NCI-H1105 treated with DMSO at 0.1 percent for 48 hours (cell line): ENCODE results near the gene CCDC30.
A peak's percentile ranks its signal among the peaks of the same experiment; 100 is the strongest.

ENCODE experiments used
- DNase-seq: peaks from one replicate; lab custom pipeline; 2025; lab: John Stamatoyannopoulos, UW

Gene CCDC30

DNA sequence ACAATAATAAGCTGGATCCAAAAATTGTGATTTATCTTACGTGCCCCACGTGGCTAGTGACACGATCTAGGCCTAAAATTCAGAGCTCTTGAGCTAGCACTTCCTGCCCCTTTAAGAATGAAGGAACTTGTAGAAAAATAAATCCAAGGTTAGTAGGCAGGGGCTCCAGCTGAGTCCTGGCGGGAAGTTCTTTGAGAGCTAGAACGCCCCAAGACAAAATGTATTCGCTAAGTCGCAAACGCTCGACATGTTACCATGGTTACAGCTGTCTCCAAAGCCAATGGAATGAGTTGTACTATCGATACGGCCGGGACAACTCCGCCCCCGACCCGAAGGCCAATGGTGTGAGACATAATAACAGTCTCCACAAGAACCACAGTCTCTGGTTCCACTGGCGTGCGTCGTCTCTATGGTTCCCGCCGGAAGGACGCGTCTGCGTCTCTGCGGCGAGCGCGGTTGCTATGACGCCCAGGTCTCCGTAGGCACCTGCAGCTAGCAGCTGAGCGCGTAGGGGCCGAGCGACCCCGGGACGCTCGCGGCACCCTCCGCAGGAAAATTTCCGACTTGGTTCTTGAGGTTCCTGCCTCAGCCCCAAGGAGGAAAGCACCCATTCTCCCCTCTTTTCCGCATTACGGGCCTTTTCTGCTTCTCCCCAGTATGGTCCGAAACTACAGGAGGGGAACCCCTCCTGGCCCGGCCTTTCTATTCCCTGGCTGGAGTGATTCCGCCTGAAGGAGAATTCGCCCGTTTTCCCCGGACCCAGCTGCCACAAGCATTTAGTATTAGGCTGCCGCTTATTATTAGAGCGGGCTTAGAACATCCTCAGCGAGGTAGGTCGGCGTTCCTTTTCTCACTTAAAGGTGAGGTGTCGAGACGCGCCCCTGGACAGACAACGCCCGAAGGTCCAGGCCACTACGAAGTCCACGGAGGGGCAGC lies at the start of gene CCDC30:
TSS of gene CCDC30 (plus strand) at position 459 of the 936 bp plus-strand sequence. CDS start 17,266 bp downstream, outside the sequence.
- peak; percentile 100 for DNase-seq

DNA sequence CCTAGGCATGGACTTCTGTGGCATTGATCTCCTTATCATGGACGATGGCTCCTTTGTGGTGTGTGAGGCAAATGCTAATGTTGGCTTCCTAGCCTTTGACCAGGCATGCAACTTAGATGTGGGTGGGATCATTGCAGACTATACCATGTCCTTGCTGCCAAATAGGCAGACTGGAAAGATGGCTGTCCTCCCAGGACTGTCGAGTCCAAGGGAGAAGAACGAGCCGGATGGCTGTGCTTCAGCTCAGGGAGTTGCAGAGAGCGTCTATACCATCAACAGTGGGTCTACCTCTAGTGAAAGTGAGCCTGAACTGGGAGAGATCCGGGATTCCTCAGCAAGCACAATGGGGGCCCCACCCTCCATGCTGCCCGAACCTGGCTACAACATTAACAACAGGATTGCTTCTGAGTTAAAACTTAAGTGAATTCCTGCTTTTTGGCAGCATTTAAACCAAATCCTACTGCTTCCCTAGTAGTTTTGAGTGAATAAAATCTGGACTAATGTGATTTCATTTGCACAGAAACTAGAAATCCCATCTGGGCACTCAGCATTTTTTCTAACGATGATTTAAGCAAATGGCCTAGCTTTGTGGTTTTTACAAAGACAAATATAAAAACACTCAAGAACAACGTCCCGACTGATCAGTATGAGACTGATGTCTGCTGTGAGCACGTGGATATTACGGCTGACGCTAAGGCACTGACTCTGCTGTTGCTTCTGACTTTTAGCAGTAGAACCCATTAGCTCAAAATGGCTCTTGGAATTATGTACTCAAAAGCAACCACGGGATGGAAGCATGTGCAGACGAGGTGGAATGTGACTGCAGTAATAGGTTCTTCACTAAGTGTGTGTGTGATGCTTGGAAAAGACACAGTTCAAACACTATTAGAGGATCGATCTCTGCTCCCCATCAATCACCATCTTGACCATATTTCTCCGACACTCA lies 48.3 kb upstream of the CCDC30 start:
- DNase-seq, result no peak

DNA sequence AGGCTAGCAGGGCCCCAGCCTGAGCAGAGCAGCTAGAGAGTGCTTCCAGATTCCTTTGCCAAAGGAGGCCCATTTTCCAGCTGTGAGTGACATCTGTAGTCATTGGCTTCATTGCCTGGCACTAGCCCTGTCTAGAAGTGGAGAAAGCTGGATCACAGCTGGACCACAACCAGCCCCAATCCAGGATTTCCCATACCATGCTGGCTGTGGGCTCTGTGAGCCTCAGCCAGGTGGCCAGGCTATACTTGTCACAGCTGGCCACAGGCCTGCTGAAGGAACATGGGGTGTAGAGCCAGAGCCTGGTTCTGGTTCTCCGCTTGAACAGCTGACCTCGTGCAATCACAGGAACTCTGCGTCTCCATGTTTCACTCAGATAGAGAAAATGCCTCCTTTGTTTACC lies 45.9 kb upstream of the CCDC30 start:
- no peak for DNase-seq

DNA sequence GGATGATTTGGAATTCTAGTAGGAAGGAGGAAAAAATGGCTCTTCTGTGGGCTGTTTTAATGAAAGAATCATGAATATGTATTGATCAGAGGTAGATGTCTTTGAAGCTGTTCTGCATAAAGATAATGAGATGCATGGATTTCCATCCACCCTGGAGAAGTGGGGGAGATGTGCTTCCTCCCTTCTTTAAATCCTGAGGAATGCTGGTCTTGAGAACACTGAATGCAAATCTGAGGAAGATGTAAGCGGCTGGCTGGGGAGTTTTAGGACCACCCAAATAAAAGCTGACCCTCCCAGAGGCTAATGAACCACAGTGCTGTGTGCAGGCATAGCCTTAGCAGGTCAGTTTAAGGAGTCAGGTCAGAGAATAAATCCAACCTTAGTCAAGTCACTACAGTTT lies 44.6 kb upstream of the CCDC30 start:
- no peak for DNase-seq

DNA sequence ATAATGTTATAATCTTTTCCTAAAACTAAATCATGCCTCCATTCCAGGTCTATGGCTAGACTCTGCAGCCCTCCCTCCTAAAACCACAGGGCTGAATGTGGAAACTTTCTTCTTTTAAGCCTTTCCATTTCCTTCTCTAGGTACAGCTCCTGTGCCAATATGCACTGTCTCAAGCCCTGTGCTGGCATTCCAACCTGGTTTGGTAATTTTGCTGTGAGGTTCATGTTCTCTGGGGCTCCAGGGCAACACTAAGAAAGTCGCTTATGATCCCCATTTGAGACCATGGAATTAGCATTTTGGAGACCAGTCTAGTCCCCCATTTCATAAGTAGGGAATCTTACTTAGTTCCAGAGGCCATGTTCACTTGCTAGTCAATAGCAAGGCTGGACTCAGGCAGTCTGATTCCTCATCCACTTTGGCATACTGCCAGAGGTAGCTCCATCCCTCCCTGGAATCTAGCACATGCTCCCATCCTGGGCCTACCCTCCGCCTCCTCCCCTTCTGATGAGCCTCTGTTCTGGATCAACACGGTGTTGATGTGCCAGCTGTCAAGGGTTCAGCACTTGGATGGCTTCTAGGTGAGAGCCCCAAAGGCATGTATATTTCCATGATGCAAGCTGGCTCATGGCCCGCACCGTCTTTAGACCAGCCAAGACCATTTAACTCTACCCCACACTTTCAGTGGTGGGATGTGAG lies 43.8 kb upstream of the CCDC30 start:
- DNase-seq, result peak; percentile 42

DNA sequence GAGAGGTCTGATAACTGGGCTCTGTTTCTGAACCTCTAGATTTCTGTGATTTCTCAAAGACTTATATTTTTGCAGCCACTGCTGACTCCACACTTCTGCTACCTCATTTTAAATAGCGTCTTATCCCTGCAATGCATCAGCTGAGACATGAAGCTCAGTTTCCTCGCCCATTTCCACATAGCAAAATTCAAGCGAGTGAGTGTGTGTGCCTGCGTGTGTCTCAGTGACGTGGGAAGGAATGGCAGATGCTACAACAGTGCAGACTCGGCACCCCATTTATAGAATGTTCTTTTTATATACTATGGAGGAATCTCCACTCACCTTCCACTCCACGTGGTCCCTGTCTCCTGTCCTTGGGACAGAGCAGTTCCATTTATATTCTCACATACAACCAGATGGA lies 43.0 kb upstream of the CCDC30 start:
- DNase-seq, result no peak

DNA sequence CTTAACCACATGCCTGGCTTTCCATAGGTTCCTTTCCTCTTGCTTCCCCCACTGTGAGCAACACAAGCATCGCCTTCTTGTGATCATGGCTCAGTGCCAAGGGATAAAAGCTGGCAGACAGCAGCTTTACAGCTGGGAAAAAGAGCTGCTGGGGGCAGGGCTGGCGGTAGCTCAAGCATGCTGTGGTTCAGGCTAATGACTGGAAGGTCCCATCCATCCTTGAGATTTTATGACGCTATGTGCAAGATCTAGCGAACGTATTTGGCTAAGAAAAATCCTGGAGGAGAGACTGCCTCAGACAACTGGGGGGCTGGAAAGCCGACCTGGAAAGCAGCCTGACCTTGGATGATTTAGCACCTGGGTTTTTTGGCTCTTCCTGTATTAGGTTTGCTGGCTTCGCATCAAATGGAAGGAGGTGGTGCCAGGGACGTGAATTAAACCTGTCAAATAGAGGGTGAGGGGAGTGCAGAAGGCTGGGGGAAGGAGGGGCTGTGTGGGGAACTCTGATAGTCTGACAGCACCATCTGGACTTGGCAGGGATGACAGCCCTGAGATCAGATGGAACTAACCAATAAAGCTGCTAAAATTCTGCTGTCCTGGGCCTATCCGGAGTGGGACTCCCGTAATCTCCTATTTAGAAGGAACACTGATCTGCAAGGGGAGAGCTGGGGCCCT lies 42.0 kb upstream of the CCDC30 start:
- peak; percentile 100 for DNase-seq

DNA sequence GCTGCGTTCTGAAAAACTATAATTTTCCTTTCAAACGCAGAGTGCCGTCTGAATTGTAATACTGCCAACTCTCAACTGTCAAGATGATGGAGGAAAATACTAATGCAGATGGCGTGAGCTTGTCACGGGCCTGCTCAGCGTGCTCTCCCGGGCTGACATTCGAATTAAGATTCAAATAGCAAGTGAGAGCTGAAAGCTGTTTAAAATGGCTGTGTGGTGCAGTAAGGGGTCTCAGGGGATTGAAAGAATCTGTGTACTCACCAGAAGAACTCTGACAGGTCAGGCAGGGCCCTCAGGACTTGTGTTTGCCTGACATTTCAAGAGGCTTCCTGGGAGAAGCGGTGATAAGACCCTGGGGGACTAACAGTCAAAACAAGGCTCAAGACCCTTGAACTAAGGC lies 40.3 kb upstream of the CCDC30 start:
- DNase-seq, result peak; percentile 83

DNA sequence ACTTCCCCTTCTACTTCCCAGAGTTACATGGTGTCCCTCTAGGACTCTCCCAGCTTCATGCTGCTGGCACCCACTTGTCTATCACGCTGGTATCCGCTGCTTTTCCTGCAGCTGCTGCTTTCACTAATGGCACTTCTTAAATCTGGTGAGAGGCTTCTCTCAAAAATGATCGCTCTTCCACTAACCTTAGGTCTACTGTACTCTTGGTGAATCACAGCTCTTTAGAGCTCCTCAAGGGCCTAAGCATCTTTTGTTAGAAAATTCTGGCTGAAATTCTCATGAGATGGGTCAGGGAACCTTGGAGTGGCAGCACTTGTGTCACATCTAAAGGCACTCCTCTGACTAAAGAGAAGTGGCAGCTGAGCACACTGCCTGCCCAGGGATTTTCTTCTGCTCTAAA lies 39.4 kb upstream of the CCDC30 start:
- no peak for DNase-seq

DNA sequence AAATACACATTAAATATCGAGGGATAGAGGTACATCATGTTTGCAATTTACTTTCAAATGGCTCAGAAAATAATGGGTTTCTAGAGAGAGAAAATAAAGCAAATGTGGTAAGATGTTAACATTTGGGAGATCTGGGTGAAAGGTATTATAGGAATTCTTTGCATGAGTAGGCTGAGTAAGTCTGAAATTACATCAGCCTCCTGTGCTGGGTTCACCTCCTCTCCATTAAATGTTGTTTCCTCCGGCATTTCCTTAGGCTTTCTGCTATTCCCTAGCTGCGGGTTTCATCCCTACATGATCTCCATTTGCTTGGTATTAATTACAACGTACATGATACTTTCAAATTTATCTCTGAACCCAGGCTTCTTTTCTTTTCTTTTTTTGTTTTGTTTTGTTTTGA lies 38.9 kb upstream of the CCDC30 start:
- no peak for DNase-seq

DNA sequence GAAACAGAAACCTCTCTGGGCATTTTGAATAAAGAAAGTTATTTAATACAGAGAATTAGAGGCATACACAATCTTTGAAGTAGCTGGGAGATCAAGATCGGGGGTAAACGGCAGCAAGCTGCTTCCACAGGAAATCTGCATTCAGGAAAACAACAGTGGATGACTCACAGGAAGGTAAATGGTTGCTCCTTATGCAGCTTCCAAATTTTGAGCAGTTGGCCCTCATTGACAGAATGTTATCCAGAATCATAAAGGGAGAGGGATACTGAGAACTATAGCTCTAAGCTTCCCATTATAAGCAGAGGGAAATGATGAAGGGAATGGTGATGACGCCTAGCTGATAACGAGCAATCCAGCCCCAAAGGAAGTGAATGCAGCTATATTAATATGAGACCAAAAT lies 35.8 kb upstream of the CCDC30 start:
- DNase-seq, result no peak

DNA sequence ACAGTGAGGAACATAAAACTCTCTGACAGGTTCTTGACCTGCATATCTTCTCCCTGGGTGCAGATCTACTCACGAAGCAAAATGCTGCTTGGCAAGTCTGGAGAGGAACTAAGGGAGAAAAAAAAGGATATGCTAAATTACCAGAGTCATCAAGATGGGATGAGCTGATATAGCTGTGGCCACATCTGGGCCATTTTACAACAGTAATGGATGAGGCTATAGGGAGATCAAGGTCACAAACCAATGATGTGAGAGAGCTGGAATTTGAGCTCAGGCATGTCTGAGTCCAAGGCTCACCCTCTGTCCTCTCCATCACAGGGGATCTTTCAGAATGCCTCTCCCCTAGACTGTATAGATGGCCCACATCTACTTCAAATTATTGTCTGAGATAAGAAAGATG lies 33.5 kb upstream of the CCDC30 start:
- DNase-seq, result no peak

DNA sequence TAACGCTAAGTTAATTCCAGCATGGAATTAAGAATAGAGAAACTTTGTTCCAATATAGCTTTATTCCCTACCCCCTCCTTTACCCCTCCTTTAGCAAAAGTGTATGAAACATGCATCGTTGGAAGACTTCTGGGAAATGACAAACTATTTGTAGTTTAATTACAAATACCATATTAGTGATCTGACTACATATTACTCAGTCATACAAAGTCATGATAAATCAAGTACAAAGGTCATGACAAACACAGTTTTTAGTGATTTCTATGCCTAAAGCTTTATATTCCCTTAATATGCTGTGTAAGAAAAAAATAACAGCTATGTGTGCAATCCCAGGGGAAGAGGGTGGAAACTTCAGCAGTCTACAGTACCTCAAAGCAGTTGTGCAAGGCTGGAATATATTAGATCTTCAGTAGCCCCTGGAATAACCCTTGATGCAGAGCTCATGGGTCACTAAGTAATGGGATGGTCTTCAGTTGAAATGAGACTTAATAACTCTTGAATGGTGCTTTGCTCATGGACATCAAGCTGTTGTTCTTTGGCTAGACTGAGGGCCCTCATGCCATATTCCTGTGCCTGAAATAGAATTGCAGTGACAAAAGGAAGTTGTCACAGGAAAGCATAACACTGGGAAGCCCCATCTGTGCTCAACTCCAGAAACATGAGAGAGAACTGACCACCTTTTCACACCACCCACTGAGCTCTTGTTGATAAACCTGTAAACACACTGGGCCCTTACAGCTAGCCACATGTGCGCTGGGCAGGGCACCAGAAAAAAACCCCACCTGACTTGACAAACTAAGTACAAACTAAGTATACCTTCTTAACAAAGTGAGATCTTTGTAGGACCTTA lies 32.6 kb upstream of the CCDC30 start:
- no peak for DNase-seq

DNA sequence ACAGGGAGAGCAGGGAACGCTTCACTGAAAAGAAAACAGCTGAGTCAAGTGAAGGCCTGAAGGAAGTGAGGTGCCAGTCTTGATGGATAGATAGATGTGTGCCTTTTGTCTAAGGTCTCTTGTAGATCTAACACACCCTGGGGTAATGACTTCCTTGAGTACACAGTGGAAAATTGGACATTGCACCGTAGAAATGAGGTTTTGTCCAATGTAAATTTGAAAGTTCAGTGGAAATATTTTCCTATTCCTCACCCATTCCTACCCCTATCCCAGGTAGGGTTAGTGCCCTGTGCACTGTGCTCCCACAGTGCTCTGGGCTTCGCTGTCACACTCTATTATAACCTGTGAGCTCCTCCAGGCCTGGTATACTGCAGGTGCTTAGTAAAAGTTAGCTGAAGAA lies 31.6 kb upstream of the CCDC30 start:
- no peak for DNase-seq

DNA sequence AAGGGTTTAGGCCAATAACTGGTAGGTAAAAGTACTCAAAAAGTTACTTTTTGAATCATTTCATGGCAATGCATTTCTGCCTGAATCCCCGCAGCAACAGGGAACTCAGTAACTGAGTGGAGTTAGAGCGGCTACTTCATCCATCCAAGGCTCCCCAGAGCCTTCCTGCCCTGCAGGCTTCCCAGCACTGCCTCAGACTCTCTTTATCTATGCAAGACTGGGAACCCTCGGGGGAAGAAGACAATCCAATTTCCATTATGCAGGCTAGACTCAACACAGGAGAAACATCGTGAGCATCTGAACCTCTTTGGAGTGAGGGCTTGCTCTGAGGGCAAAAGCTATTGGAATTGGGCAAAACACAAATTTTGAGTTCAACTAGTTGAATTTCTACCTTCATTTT lies 30.4 kb upstream of the CCDC30 start:
- DNase-seq, result no peak

DNA sequence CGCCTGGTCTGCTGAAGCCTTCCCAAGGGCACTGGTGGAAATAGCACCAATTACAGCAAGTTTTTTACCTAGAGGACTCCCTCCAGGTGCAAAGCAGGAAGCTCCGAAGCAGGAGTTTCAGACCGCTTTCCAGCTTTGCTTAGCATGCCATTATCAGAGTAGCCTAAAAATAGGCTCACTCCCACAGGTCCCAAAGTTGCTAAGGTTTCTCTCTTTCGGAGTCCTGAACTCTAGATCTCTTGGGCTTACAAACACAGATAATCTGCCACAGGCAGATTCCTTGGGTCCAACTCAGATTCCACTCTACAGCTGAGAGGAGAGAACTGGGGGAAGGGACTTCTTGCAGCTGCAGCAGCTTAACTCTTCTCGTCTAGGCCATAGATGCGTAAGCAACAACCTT lies 29.7 kb upstream of the CCDC30 start:
- no peak for DNase-seq

DNA sequence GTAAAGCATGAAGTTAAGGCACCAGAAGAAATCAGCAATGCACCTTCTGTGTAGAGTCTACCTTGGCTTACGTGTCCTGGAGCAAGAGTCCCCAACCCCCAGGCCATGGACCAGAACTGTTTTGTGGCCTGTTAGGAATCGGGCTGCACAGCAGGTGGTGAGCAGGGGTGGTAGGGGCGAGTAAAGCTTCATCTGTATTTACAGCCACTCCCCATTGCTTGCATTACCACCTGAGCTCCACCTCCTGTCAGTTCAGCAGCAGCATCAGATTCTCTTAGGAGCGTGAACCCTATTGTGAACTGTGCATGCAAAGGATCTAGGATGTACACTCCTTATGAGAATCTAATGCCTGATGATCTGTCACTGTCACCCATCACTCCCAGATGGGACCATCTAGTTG lies 28.7 kb upstream of the CCDC30 start:
- DNase-seq, result no peak

DNA sequence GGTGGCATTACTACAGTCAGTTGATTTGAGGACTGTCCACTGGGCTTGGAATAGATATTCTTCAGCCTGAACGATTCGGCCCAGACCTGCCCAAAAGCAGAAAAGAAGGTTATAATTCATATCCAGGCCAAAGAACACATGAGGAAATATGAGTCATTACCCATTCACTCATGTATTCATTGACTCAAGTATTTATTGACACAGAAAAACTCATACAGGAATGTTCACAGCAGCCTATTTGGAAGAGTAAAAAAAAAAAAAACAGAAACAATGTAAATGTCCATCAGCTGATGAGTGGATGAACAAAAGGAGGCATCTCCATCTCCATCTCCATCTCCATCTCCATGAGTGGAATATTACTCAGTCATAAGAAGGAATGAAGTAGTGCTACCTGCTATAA lies 23.1 kb upstream of the CCDC30 start:
- no peak for DNase-seq

DNA sequence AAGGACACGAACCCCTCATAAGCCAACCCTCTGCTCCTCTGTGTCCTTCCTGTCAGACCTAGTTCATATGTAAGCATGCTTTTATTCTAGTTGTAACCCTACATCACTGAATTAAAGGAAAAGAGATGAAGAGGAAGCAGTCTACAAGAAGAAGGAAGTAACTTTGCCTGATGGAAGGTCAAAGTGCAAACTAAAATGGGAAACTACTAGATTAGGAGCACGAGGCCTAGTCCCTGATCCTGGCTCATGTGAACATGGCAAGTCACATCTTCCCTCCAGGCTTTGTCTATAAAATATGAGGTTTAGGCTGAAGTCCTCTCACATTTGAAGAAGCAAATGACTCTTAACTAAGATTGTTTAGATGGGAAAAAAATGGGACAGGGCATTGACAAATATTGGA lies 20.4 kb upstream of the CCDC30 start:
- no peak for DNase-seq

DNA sequence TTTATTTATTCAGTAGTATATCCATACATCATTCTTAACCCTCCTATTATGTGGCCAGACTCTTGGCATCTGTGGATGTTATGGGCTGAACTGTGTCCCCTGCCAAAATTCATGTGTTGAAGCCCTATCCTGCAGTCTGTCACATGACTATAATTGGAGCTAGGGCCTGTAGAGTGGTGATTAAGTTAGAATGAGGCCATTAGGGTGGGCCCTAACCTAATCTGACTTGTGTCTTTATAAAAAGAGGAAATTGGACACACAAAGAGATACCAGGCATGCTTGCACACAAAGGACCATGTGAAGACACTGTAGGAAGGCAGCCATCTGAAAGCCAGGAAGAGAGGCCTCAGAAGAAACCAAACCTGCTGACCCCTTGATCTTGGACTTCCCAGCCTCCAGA lies 13.8 kb upstream of the CCDC30 start:
- DNase-seq, result peak; percentile 8

DNA sequence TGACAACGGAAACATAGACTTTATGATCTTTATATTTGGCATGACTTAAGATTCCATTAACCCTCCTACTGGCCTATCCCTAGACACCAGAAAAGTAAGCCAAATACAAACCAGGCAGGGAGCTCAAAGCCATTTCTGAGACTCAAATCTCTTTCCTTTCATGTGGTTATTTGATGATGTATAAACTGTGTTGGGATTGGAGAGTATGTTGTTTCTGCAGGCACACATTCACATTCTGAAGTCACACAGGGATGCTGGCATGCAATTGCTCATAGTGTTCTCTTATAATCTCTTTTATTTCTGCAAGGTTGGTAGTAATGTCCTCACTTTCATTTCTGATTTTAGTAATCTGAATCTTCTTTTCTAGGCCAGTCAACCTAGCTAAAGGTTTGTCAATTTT lies 13.0 kb upstream of the CCDC30 start:
- DNase-seq, result no peak
